ENCODE measurements around the gene MLLT1. TPM values are rescaled to one million over a fixed set of nuclear protein-coding genes. Genes with fewer than 3 reads are reported as not detected.

The MLLT1 gene
- total and polyA plus RNA-seq, 2 of the 8 experiments (the other 6 are each of a cell fraction or from before 2014, with no cell fraction given) = 18.8 to 45.1 TPM

GRCh38 chr19:6298413-6298812 lies 18.6 kb upstream of the MLLT1 start (continued):
- TF ChIP-seq CHD7 (IDR thresholded peaks at IDR 0.05; ENCODE audit: insufficient replicate concordance, low read length) = no peak
- TF ChIP-seq CBX5 (IDR thresholded peaks at IDR 0.05; ENCODE audit: low read depth, low read length) = no peak
- no peak for TF ChIP-seq TAF1 (IDR thresholded peaks at IDR 0.05; ENCODE audit: low read depth, low read length)
- TF ChIP-seq USF2 (IDR thresholded peaks at IDR 0.05; ENCODE audit: low read length) = no peak
- no peak for TF ChIP-seq CREB1 (IDR thresholded peaks at IDR 0.05)
- no peak for TF ChIP-seq CTCF (IDR thresholded peaks at IDR 0.05; ENCODE audit: control extremely low read depth in 1 of 3, insufficient read depth in 1 of 3, low read depth in 1 of 3, low read length in 3 of 3)
- no peak for TF ChIP-seq CBX8 (IDR thresholded peaks at IDR 0.05; ENCODE audit: borderline replicate concordance, low read depth, low read length)
- no peak for TF ChIP-seq MAX (IDR thresholded peaks at IDR 0.05)
